SKM-1 (cell line): Measurements from ENCODE around the gene BEGAIN.

ENCODE experiments used
- DNase-seq: peaks from one replicate; lab custom pipeline; 2025; ENCODE audit not compliant: unreplicated experiment; lab: John Stamatoyannopoulos, UW

BEGAIN gene

GRCh38 chr14:100568998-100569733 lies 18.1 kb downstream of the BEGAIN start:
- no peak for DNase-seq

DNA sequence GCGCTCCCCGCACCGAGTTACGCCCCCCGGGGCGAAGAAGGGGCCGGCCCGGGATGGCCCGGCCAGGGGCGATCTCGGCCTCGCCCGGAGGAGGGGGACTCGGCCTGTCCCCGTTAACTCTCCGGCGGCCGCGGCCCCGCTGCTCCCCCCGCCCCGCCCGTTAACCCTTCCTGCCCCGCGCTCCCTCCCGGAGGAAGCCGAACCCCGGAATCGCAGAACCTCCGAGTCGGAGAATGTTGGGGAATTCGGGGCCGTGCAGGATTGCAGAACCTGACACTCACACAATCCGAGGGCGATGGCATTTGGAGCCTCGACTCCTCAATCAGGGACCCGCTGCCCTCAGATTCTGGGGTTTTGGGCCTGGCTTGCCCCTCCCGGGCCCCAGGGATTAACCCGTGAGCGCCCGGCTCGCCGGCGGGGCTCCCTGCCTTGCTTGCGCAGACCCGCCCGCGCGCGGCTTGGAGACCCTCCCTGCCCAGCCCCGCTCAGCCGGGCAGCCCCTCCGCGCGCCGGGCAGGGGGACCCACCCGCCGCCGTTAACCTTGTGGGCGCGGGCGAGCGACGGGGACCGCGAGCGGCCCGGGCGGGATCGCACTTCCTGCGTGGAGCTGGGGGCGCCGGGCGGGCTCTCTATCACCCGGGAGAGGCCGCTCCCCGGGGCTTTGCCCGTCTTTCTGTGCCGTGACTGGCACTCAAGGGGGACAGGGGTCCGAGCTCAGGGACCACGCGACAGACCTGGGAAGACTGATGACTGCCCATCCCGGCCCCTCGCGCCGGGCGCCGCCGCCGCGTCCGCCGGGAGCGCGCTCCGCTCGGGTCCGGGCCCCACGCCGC lies 18.8 kb downstream of the BEGAIN start:
- no peak for DNase-seq

DNA sequence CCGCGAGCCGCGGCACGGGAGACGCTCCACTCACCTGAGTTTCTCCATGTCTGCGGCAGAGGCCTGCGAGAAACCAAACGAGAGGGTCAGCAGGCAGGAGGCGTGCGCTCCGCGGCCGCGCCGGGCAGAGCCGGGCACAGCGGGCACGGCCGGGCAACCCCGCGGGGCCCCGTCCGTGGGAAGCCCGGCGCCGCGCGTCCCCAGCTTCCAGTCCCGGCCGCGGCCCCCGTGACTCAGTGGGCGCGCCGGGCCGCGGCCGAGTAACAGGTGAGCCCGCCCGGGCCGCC lies 19.4 kb downstream of the BEGAIN start:
- DNase-seq: no peak

- no peak for DNase-seq
Measured at GRCh38 chr14:100567009-100567876, 20.0 kb downstream of the BEGAIN start.

DNA sequence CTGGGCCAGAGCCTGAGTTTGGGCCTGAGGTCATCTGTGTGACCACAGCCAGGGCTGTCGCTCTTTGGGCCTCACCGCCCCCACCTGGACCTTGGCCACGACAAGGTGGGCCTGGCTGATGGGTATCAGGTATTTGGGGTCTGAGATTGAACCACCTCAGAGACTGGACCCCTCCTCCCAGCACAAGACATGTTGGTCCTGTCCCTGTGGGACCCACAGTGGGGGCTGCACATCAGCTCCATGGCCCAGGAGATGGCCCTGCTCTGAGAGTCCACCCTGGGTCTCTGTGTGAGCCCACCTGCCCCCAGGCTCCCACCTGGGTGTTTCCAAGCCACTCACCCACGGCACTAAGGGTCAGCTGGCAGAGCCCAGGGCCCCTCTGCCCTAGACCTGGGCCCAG lies 20.6 kb downstream of the BEGAIN start:
- no peak for DNase-seq

GRCh38 chr14:100566119-100566518 lies 21.1 kb downstream of the BEGAIN start:
- DNase-seq: no peak

DNA sequence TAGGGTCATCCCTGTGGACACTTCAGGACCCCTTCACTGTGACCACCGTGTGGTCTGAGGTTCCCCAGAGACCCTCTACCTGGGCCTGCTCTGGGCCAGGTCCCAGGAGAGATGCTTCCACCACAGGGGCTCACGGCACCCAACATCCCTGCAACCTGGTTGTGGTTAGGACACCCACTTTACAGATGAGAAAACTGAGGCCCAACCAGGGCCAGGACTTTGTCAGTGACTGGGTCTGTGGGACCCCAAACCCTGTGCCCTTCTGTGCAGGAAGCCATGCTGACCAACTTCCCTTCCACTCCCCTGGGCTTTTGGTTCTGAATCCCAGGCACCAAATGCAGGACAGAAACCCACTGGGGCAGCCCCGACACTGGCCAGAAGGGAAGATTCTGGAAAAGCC lies 21.6 kb downstream of the BEGAIN start:
- DNase-seq: no peak

- DNase-seq: no peak
Measured at GRCh38 chr14:100564512-100564911, 22.7 kb downstream of the BEGAIN start.

DNA sequence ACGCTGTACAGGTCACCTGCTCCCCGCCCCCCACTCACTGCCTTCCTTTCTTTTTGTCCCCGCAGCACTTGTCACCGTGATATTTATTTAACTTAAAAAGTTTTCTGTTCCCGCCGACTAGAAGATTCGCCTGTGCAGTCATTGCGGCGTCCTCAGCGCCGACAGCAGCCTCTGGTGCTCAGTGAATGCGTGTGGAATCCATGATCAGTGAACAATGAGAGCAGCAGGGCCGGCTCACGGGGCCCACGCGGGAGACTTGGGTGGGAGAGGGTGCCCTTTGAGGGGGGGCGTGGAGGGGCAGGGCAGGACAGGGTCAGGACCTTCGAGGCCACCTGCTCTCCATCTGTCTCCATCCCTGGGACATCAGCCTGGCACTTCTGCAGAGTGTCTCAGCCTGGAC lies 24.5 kb downstream of the BEGAIN start:
- no peak for DNase-seq

- no peak for DNase-seq
Measured at GRCh38 chr14:100561005-100561404, 26.2 kb downstream of the BEGAIN start.

- DNase-seq: no peak
Measured at GRCh38 chr14:100560471-100560870, 26.7 kb downstream of the BEGAIN start.

GRCh38 chr14:100559455-100559854 lies 27.8 kb downstream of the BEGAIN start:
- no peak for DNase-seq

- DNase-seq: no peak
Measured at GRCh38 chr14:100558966-100559365, 28.3 kb downstream of the BEGAIN start.

- DNase-seq: no peak
Measured at GRCh38 chr14:100558226-100558625, 29.0 kb downstream of the BEGAIN start.

- DNase-seq: no peak
Measured at GRCh38 chr14:100557658-100558057, 29.6 kb downstream of the BEGAIN start.

- no peak for DNase-seq
Measured at GRCh38 chr14:100556936-100557505, 30.2 kb downstream of the BEGAIN start.

- DNase-seq: no peak
Measured at GRCh38 chr14:100556140-100556475, 31.1 kb downstream of the BEGAIN start.

DNA sequence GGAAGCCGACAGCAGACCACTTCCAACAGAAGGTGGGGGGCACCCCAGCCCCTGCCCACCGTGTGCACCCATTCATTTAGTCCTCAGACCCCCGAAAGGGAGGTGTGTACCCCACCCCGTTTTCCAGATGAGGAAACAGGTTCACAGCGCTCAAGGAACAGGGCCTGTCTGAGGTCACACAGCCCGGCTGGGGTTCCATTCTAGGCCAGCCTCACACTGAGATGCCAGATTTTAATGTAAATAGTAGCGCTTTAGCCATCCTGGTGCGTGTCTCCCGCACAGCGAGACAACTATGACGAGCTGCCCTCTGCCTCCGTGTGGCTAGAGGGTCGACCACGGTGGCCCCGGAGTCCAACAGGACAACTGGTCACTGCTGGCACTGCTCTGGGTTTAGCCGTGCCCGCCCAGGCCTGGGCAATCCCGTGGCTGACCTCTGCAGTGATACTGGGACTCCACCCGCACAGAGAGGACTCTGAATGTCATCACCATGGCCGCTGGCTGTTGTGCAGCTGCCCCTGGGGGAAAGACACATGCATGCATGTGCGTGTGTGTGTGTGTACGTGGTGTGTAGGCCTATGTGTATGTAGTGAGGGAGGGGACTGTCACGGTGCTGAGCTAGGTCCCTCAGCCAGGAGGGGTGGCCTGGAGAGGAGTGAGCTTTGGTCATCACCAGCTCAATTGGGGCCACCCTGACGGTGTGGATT lies 31.6 kb downstream of the BEGAIN start:
- DNase-seq: no peak

DNA sequence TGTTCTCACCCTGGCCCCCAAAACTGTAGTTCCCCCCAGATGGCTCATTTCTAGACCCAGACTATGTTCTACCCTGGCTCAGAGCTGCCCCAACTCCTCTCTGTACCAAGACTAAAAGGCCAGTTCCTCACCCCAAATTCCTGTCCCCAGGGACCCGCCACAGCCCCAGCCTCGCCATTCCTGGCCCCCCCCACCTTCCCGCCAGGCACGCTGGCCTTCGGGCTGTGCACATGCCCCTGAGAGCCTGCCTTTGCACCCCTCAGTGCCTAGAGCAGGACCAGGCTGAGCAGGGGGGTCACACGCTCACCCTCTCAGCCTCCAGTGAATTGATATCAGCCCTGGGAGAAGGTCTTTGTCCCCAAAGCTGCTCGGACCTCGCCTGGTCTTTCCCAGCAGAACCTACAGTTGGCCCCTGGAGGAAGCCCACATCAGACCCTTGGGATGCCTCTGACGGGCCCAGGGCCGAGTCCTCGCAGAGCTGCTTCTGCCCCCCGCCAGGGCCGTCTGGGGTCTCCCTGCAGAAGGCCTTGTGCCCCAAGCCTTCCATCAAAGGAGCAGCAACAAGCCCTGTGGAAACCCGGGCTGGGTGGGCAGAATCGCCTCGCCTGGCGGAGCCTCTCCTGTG lies 32.4 kb downstream of the BEGAIN start:
- DNase-seq: no peak

DNA sequence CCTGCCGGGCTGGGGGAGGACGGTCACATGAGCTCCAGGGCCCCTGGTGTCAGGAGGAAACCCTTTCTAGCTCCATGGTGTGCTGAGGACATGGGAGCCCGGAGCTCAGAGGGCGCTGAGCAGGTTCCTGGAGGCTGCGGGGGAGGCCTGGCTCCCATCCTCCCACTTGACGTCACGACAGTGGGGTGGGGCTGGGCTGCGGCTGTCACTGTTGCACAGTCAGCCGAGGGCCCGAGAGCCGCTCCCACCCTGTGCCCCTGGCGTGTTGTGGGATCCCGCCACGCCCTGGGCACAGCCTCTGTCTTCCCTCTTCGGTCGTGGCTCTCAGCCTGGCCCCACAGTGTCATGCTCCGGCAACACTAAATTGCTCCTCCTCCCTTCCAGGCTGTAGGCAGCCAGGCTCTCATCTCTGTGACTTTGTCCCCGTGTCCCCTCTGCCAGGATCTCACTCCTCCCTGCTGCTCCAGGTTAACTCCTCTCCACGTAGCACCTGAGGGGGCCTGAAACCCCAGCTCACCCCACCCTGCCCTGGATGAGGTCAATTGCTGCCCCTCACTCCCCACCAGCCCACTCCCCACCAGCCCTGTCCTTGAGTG lies 33.0 kb downstream of the BEGAIN start:
- no peak for DNase-seq
